Heart left ventricle (tissue), 16 donors: ENCODE data around the gene LAMTOR1. TPM values are rescaled to one million over a fixed set of nuclear protein-coding genes. Genes with fewer than 3 reads are reported as not detected.

Experiments used
- ATAC-seq, 4 donors: fragments of 200-7000 bp; cut with Tn5 transposase; one replicate each; pipeline ENCODE4 v1.9.1; 2020 to 2022; ENCODE audit warnings: moderate library complexity in 4 of 4, mild to moderate bottlenecking in 3 of 4, moderate number of reproducible peaks in 1 of 4
- DNase-seq, 5 donors: peaks; one replicate each; pipeline ENCODE4 v3.0.0-alpha.2; 2020
- H3K27ac ChIP-seq, 12 donors: fragments of 200-600 bp; sonication (generic) in 4 of 12; one replicate each; pipeline versions ENCODE4 v1.5.0 to v1.8.0; 2016 to 2022; ENCODE audit warnings: mild to moderate bottlenecking in 2 of 12
- H3K27me3 ChIP-seq, 9 donors: fragments of 200-600 bp; sonication (generic) in 2 of 9; one replicate each; pipeline versions ENCODE4 v1.5.1 to v1.8.0; 2016 to 2022; ENCODE audit warnings: mild to moderate bottlenecking in 3 of 9
- H3K36me3 ChIP-seq, 9 donors: fragments of 200-600 bp; sonication (generic) in 2 of 9; one replicate each; pipeline versions ENCODE4 v1.5.0 to v1.8.0; 2018 to 2022; ENCODE audit warnings: mild to moderate bottlenecking in 2 of 9
- H3K4me1 ChIP-seq, 12 donors: fragments of 200-600 bp; sonication (generic) in 4 of 12; one replicate each; pipeline versions ENCODE4 v1.5.0 to v1.8.0; 2016 to 2022; ENCODE audit warnings: mild to moderate bottlenecking in 3 of 12
- H3K4me3 ChIP-seq, 12 donors: fragments of 200-600 bp; sonication (generic) in 4 of 12; one replicate each; pipeline versions ENCODE4 v1.5.0 to v1.8.0; 2017 to 2022; ENCODE audit warnings: mild to moderate bottlenecking in 9 of 12, moderate library complexity in 4 of 12
- H3K9me3 ChIP-seq, 12 donors: fragments of 200-600 bp; sonication (generic) in 4 of 12; one replicate each; pipeline versions ENCODE4 v1.5.0 to v1.8.0; 2016 to 2022; ENCODE audit warnings: mild to moderate bottlenecking in 1 of 12
- POLR2A ChIP-seq, 2 donors: fragments of 450-650 bp; IDR thresholded peaks; one replicate each; pipeline ENCODE4 v1.6.1; 2017; ENCODE audit warnings: antibody characterized with exemption in 2 of 2, mild to moderate bottlenecking in 2 of 2, moderate library complexity in 2 of 2
- WGBS, 4 donors: extraction: QIAGEN DNeasy Blood & Tissue Kit in 2 of 4; methylation state at CpG; one replicate each; pipeline versions ENCODE4 v1.1.5 to v1.1.7; 2013 to 2018; 5-methylcytosine and 5-hydroxymethylcytosine counted together
- intact Hi-C, 10 donors: fragments of 100-400 bp; cut with DNase I; formaldehyde crosslinking; loops; one replicate each; pipeline versions ENCODE4 v1.11.1 to v1.14.2; 2022
- long read RNA-seq, 3 donors: library from polyadenylated mRNA; unstranded; transcript quantifications; one replicate each; pipeline ENCODE4 v2.0.0, GENCODE V29; 2020 to 2021
- polyA plus RNA-seq, 2 donors: library from polyadenylated mRNA; stranded (reverse); fragments of 200-250 nt; gene quantifications; one replicate each; pipeline ENCODE4 v1.2.3, GENCODE V29; 2013
- total RNA-seq, 9 donors: library from RNA; depleted of rRNA in 2 of 9; stranded (reverse); fragments of >200 nt in 2 of 9; fragmentation: NEBNext Ultra II Directional in 3 of 9; extraction: Animal tissue kit (Norgen Biotek cat#: 25700) in 3 of 9; gene quantifications; one replicate each; pipeline versions ENCODE4 v1.1.0 to v1.2.4, GENCODE V29; 2016 to 2023
- TF ChIP-seq, protein P1 (sequence below), 12 donors: fragments of 200-600 bp; sonication (generic) in 4 of 12; IDR thresholded peaks; one replicate each; pipeline versions ENCODE4 v1.5.0 to v1.8.0; 2018 to 2022; ENCODE audit warnings: antibody characterized with exemption in 12 of 12, mild to moderate bottlenecking in 5 of 12
- donor health status: ischemic (EF 13 %, LVEDD 7.1; RV severe dilation, severe dysfunction).
- donor health status: healthy with polysubstance abuse.
- donor health status: DM: no; HTN: yes; CAD: no.
- donor health status: DM: no; HTN: no; CAD: no.
- donor health status: ischemic (EF 25% LVEDD 6.9; RV normal size, moderate dysfunction).
- donor health status: ischemic (EF 25% LVEDD 5.7; RV mildly dilated, moderate dysfunction).
- donor health status: healthy.
- donor health status: DM: yes; HTN: yes; CAD: no.
- donor health status: ischemic (EF 35%, LVEDD 5.7; RV mildly dilated, moderate dysfunction).
- donor health status: nonischemic (EF 11% LVEDD 7.7; RV severe dilation, severe dysfunction).
- donor health status: DM: yes; HTN: yes; CAD: no.
- donor health status: PGD.
- donor health status: ischemic (EF 29% LVEDD 5.4; RV normal size, mild dysfunction).
- donor health status: nonischemic (EF 23%, LVEDD 6.1; RV moderate dilation, normal function).

The LAMTOR1 gene
- 100 to 1,000 TPM in 2 of 9 donors, 10 to 100 TPM in 7; 68.7 to 119 (median 84.8) TPM for total RNA-seq
- 100 to 1,000 TPM in 1 of 2 donors, 10 to 100 TPM in 1; 80.3 to 159 TPM for polyA plus RNA-seq
- long read RNA-seq, donor 1, transcript LAMTOR1-201 (5 exons, 1,179 nt): major isoform, 87 of 98 reads
- long read RNA-seq, donor 1, partial matches to known transcripts: 7 of 98 reads
- long read RNA-seq, donor 1, other reads (novel, unspliced or antisense): 4 of 98 reads
- long read RNA-seq, donor 2, transcript LAMTOR1-201 (5 exons, 1,179 nt): major isoform, 105 of 113 reads
- long read RNA-seq, donor 2, partial matches to known transcripts: 6 of 113 reads
- long read RNA-seq, donor 2, other reads (novel, unspliced or antisense): 2 of 113 reads
- long read RNA-seq, donor 3, transcript LAMTOR1-201 (5 exons, 1,179 nt): major isoform, 60 of 72 reads
- long read RNA-seq, donor 3, partial matches to known transcripts: 7 of 72 reads
- long read RNA-seq, donor 3, other reads (novel, unspliced or antisense): 5 of 72 reads

DNA sequence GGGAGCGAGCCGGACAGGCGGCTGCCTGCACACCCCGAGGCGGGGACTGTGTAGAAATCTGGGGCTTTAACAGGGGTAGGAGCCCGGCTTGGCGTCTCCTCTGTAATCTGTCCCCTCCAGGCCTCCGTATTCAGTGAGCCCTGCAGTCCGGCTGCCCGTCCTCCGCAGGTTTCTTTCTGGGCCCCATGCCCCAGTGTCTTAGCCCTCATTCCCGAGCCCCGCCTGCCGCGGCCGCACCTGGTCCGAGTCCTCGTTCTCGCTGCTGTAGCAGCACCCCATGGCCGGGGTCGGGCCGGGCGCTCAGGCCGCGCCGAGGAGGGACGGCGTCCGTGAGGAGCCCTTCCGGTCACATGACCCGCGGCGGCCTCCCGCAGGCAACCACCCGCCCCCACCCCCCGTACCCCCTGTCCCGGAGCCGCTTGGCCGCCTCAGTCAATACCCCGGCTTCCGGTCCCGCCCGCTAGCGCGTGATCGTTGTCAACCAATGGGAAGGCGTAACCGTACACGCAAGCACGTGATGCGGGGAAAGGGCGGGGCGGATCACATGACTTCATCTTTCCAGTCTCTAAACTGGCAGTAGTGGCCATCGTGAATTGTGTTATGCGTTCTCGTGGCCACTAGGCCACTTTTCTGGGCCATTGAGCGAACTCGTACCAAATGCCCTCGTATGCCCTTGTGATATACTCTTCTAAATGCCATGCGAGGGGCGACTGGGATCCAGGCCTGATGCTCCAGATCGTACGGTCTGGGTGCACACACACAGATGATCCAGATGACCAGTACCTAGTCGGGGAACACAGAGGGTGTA, at the start of gene LAMTOR1:
LAMTOR1 (minus strand) TSS at position 352 of the 808 bp plus-strand sequence; CDS start at position 279, 73 bp downstream.
- Histone ChIP-seq H3K4me3 (peak within 1 kb of the TSS; percentile 70 to 98 (median 90)), H3K27ac (peak within 1 kb of the TSS; percentile 91 to 99 (median 96)), H3K36me3 (peaks cover 0 to 27% (median 15%) of the 10 kb centered on the region in 9 donors), H3K27me3 (no peaks in the 10 kb centered on the region), H3K9me3 (no peaks in the 10 kb centered on the region), H3K4me1 (peaks cover 7 to 48% (median 32%) of the 10 kb centered on the region in 12 donors)
- DNase-seq (peak; percentile 99 to 100 (median 99)), ATAC-seq (peak; percentile 98 to 100 (median 99))
- intact Hi-C loops: loop anchor here in 5 of 10 donors (1.0 to 10.0 kb wide), 5 partner anchors 9 to 332 kb away; partner anchors contain the start of genes ANAPC15 (in 4 of the 5), CLPB (in 1 of the 5), LRRC51 (in 1 of the 5) and NUMA1 (in 1 of the 5)
- 2 to 5% (median 4%) methylated on average over 44 to 64 of the region's 64 CpGs for WGBS, 4 donors
- TF ChIP-seq, protein P1, sequence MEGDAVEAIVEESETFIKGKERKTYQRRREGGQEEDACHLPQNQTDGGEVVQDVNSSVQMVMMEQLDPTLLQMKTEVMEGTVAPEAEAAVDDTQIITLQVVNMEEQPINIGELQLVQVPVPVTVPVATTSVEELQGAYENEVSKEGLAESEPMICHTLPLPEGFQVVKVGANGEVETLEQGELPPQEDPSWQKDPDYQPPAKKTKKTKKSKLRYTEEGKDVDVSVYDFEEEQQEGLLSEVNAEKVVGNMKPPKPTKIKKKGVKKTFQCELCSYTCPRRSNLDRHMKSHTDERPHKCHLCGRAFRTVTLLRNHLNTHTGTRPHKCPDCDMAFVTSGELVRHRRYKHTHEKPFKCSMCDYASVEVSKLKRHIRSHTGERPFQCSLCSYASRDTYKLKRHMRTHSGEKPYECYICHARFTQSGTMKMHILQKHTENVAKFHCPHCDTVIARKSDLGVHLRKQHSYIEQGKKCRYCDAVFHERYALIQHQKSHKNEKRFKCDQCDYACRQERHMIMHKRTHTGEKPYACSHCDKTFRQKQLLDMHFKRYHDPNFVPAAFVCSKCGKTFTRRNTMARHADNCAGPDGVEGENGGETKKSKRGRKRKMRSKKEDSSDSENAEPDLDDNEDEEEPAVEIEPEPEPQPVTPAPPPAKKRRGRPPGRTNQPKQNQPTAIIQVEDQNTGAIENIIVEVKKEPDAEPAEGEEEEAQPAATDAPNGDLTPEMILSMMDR (IDR thresholded peaks at IDR 0.05): peak in 9 of 12 donors; percentile 29 to 60 (median 48)
- peak in 1 of 2 donors; percentile 64 for TF ChIP-seq POLR2A (IDR thresholded peaks at IDR 0.05)

DNA sequence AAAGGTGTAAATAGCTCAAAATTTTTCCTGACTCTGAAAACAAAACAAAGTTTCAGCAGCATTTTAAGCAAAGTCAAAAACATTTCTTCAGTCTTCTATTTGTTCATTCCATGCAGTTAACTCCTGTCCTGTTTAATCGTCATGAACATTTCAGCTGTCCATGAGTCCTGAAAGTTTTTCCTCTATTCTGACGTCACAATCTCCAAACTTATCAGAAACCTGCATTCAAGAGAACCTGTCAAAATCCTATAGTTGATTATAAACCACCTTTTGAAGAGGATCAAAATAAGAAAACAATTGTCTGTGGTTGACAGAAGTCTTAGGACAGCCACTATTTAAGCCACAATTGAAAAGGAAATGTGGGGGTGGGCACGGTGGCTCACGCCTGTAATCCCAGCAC, 47.8 kb upstream of the LAMTOR1 start:
- TF ChIP-seq POLR2A (IDR thresholded peaks at IDR 0.05): no peak
- TF ChIP-seq, protein P1 (IDR thresholded peaks at IDR 0.05): no peak
- H3K4me1 ChIP-seq: no peaks in the 10 kb centered on the region
- 65 to 77% (median 70%) methylated on average over 4 of the region's 4 CpGs for WGBS, 4 donors
- peaks cover 0 to 6% (median 0%) of the 10 kb centered on the region in 9 donors for H3K27me3 ChIP-seq
- H3K9me3 ChIP-seq: no peaks in the 10 kb centered on the region
- H3K36me3 ChIP-seq: no peaks in the 10 kb centered on the region
- intact Hi-C loops: no loop called here
- ATAC-seq: no peak
- H3K4me3 ChIP-seq: no peak overlapping the region
- no peak for DNase-seq
- no peak overlapping the region for H3K27ac ChIP-seq

DNA sequence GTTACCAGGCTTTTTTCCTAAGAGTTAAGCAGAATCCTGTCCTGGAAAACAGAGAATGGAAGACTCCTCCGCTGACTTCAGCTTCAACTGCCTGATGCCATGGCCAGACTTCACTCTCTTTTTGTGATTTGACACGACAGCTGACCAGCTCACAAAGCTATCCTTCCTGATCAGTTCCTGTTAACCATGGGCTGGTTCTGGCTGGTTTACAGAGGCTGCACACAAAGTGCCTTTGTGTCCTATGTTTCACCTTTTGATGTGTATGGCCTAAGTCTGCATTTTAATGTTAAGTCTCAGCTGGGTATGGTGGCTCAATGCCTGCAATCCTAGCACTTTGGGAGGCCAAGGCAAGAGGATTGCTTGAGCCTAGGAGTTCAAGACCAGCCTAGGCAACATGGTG, 43.5 kb upstream of the LAMTOR1 start:
- Histone ChIP-seq H3K36me3 (no peaks in the 10 kb centered on the region), H3K27ac (no peak overlapping the region), H3K4me1 (peaks cover 0 to 5% (median 0%) of the 10 kb centered on the region in 12 donors), H3K27me3 (peaks cover 0 to 6% (median 0%) of the 10 kb centered on the region in 9 donors), H3K4me3 (no peak overlapping the region), H3K9me3 (no peaks in the 10 kb centered on the region)
- no peak for ATAC-seq
- intact Hi-C loops: no loop called here
- DNase-seq: no peak
- 27 to 73% (median 37%) methylated on average over 2 of the region's 2 CpGs for WGBS, 4 donors
- TF ChIP-seq, protein P1 (IDR thresholded peaks at IDR 0.05): no peak
- no peak for TF ChIP-seq POLR2A (IDR thresholded peaks at IDR 0.05)
